NCI-H1417 (cell line): ENCODE data around the gene SCAI.
"Not testable (repeated sequence)": the region's sequence is repeated elsewhere in the genome, so short reads cannot be mapped to it uniquely, and the experiment has no call there.

Experiments
- DNase-seq, 3 experiments: peaks; one replicate each; lab custom pipeline; 2025; lab: John Stamatoyannopoulos, UW

SCAI gene

GRCh38 chr9:125106285-125106893 lies 36.9 kb downstream of the SCAI start:
- no peak for DNase-seq

- no peak for DNase-seq
Observed at GRCh38 chr9:125103770-125104460, 39.4 kb downstream of the SCAI start.

GRCh38 chr9:125103021-125103420 lies 40.3 kb downstream of the SCAI start:
- no peak for DNase-seq

- DNase-seq = no peak
Observed at GRCh38 chr9:125100822-125101221, 42.5 kb downstream of the SCAI start.

GRCh38 chr9:125099816-125100215 lies 43.5 kb downstream of the SCAI start:
- DNase-seq = no peak

GRCh38 chr9:125095821-125096443 lies 47.4 kb downstream of the SCAI start:
- no peak for DNase-seq

GRCh38 chr9:125091121-125091520 lies 52.2 kb downstream of the SCAI start:
- DNase-seq = no peak

- no peak for DNase-seq
Observed at GRCh38 chr9:125089331-125089730, 54.0 kb downstream of the SCAI start.

GRCh38 chr9:125088752-125089151 lies 54.6 kb downstream of the SCAI start:
- DNase-seq = no peak

- DNase-seq = peak in 1 of 3 experiments; percentile 27
Observed at GRCh38 chr9:125085703-125086477, 57.4 kb downstream of the SCAI start.

- DNase-seq = not testable (repeated sequence)
Observed at GRCh38 chr9:125082197-125082596, 61.1 kb downstream of the SCAI start.

GRCh38 chr9:125080797-125081196 lies 62.5 kb downstream of the SCAI start:
- not testable (repeated sequence) for DNase-seq

GRCh38 chr9:125079931-125080330 lies 63.4 kb downstream of the SCAI start:
- DNase-seq = no peak

GRCh38 chr9:125075997-125076396 lies 67.3 kb downstream of the SCAI start:
- no peak for DNase-seq

- no peak for DNase-seq
Observed at GRCh38 chr9:125074976-125075375, 68.4 kb downstream of the SCAI start.

GRCh38 chr9:125066839-125067619 lies 76.3 kb downstream of the SCAI start:
- DNase-seq = peak in 1 of 3 experiments; percentile 62

GRCh38 chr9:125061391-125061790 lies 81.9 kb downstream of the SCAI start:
- DNase-seq = no peak

GRCh38 chr9:125049212-125050049 lies 93.9 kb downstream of the SCAI start:
- DNase-seq = no peak

- DNase-seq = no peak
Observed at GRCh38 chr9:125043631-125044030, 99.7 kb downstream of the SCAI start.

- DNase-seq = no peak
Observed at GRCh38 chr9:125043148-125043547, 100.2 kb downstream of the SCAI start.

GRCh38 chr9:125038166-125038565 lies 105.2 kb downstream of the SCAI start:
- no peak for DNase-seq
